ENCODE data around the gene TSPEAR.
"Not testable (repeated sequence)": the region's sequence is repeated elsewhere in the genome, so short reads cannot be mapped to it uniquely, and the experiment has no call there.

TSPEAR gene

DNA sequence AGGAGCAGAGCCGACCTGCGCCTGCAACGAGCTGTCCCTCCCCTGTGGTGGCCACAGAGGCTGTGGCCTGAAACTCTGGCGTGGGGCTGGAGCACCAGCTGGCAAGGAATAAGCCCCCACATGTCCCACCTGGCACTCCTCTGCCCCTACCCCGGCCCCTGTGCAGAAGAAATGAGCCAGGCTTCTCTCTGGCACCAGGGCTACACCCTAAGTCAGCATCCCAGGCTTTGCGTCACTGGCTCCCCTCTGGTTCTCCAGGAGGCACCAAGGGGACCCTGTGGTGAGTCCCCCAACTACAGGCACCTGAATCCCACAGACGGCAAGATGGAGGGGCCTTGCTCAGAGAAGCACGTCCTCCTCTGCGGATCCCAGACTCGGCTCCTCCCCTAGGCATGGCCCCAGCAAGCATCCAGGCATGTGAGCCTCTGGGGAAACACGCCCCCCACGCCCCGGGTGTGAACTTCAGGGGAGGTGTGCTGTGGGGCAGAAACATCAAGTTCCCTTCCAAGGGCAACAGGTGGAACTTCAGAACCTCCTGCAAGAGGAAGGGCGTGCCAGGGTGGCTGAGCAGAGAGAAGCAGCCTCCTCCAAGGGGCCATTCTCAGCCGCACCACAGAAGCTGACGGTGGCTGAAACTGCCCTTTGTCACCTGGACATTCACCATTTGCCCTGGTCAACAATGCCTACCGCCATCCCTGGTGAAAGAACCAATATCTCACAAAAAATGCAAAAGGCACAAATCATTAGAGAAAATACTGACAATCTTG lies 108.1 kb downstream of the TSPEAR start:
- DNase-seq (ENCODE audit: low spot score), result no peak

- DNase-seq (ENCODE audit: low spot score), result no peak
Measured at GRCh38 chr21:44602463-44602850, 108.9 kb downstream of the TSPEAR start.

DNA sequence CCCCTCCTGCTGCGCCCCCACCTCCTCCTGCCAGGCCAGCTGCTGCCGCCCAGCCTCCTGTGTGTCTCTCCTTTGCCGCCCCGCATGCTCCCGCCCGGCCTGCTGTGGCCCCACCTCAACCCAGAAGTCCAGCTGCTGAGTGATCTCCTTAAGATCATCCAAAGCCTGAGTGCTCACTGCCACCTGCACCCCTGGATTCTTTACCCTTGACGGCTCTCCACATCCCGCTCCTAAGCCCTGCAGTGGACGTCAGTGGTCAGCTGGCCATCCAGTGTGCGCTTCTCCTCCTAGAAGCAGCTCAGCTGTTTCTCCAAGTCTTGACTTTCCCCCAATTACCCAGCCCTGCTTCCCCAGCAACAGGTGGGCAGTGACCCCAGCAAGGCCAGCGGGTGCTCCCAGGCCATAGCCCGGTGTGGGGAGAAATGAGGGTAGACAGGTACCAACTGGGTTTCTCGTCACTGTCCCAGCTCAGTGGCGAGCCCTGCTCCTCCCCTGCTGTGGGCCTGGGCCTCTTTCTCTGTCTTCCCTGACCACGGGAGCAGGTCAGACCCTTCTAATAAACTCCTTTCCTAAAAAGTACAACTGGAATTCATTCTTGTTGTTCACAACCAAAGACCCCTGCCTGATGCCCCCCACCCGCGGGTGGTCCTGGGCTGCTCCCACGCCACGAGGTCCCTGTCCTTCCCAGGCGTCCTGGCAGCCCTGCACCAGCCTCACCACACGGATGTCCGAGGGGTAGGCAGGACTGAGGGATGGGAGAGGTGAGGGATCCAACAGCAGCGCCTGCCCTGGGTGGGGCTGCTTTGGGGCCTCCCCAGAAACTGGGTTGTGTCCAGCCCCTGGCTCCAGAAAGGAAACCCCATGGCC lies 109.5 kb downstream of the TSPEAR start:
- DNase-seq (ENCODE audit: low spot score), result no peak

DNA sequence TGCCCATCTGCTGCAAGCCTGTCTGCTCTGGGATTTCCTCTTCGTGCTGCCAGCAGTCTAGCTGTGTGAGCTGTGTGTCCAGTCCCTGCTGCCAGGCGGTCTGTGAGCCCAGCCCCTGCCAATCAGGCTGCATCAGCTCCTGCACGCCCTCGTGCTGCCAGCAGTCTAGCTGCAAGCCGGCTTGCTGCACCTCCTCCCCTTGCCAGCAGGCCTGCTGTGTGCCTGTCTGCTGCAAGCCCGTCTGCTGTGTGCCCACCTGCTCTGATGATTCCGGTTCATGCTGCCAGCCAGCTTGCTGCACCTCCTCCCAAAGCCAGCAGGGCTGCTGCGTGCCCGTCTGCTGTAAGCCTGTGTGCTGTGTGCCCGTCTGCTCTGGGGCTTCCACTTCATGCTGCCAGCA lies 110.3 kb downstream of the TSPEAR start:
- not testable (repeated sequence) for DNase-seq (ENCODE audit: low spot score)

GRCh38 chr21:44600118-44600978 lies 111.0 kb downstream of the TSPEAR start, which contains the start of gene KRTAP10-7:
Gene KRTAP10-7 (plus strand): TSS chr21:44600597. CDS start chr21:44600622, 25 bp downstream.
- DNase-seq (ENCODE audit: low spot score), result not testable (repeated sequence)

DNA sequence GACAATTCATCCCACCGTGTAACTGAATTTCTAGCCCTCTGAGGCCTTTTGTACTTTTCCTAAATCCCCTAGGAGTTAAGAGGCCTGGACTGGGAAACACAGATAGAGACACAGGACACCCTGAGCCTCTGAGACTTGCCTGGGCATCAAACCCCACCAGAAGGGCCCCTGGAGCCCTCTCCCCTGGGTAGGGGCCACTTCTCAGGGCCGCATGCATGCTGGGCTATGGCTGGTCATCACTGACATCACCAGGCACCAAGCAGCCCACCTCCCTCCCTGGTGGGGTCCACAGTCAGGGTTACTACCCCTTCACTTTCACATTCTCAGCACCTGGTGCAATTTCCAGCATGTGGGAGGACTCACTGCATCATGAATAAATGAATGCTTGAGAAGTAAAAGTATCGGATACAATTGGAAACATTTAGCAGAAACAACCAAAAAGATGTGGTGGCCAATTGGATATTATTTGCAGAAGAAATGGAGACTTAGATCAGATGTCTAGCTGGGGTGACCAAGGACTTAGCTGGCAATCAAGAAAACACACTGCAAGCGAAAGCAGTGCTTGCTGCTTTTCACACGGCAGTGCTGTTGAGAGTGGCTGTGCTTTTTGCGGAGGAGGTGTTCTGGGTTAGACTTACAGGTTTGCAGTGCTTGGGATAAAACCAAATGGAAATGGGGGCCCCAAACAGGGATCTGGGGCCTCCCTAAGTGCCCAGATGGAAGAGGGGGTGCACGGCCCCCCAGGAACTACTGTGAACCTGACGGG lies 111.9 kb downstream of the TSPEAR start:
- no peak for DNase-seq (ENCODE audit: low spot score)

GRCh38 chr21:44598061-44598460 lies 113.3 kb downstream of the TSPEAR start:
- no peak for DNase-seq (ENCODE audit: low spot score)

DNA sequence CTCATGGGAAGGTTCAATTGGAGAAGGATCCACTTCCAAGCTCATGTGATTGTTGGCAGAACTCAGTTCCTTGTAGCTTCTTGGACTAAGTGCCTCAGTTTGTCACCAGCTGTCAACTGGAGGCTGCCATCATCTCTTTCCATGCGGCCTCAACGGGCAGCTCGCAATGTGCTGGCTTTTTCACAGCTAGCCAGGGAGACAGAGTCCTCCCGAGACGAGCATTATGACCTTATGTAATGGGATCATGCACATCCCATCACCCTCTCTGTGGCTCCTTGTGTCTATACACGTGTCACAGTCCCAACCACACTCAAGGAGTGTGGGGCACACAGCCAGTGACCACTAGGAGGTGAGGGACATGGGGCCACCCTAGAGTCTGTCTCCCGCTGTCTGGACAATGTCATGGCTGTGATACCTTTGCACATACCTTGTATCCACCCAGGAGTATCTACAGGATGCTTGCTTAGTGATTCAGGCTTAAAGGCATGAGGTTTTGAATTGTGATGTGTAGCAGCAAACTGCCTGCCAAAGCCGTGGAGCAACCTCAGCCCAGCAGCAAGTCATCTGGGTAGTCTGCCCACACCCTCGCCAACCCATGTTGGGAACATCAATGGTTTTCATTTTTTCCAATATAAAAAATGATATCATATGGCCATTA lies 115.2 kb downstream of the TSPEAR start:
- DNase-seq (ENCODE audit: low spot score), result no peak

- no peak for DNase-seq (ENCODE audit: low spot score)
Measured at GRCh38 chr21:44595524-44595923, 115.8 kb downstream of the TSPEAR start.

DNA sequence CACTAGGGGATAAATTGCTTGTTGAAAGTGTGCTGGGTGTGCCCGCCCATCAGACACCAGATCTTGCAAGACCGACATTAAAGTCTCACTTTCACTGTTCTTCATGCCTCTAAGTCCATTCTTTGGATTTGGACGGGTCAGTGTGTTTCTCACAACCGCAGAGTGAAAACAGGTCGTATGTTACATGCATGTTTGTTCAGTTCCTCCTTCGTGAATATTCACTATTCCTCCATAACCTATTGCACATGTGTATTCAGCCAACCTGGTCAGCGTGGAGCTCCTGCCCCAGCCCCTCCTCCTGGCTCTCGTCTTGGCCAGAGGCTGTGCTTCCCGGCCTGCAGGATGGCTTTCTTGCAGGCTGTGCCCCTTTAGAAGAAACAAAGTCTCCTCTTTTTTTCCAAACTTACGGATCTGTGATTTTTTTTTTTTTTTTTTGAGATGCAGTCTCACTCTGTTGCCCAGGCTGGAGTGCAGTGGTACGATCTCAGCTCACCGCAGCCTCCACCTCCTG lies 116.9 kb downstream of the TSPEAR start:
- DNase-seq (ENCODE audit: low spot score), result no peak

- no peak for DNase-seq (ENCODE audit: low spot score)
Measured at GRCh38 chr21:44593598-44594405, 117.6 kb downstream of the TSPEAR start.

DNA sequence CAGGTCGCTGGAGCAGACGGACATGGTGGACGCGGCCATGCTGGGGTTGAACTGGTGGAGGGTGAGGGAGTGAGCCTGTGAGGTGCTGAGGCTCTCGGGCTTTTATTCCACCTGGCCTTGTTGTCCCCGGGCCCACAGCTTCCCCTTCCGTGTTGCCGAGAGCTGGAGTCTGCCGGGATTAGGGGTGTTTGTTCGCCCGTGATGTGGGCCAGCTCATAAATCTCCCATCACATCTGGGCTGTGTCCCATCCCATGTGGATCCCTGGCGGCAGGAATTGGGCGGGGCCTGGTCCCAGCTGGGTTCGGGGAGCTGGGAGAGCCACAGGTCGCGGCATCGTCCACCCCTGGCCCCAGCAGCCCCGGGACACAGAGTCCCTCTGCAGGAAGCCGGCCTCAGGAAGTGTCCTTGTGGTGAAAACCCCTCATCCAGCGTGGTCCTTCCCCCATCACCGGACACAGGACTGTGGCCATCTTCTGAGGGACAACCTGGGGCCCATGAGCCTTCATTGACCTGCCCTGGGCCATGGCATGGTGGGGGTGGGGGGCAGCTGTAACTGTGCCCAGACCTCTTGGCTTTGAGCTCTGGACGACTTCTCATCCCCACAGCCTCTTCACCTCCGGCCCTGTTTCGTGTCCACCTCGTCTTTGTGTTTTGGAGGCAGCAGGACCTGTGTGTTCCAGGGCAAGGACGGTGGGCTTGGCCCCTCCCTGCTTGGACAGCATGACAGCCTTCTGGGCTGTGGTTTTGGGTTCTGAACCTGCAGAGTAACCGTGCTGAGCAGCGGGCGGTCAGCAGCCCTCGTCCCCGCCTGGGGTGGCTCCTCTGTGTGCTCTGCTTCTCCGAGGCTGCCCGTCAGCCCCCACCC lies 118.7 kb downstream of the TSPEAR start, which contains the start of gene KRTAP10-6:
KRTAP10-6 (minus strand) TSS at position 60 of the 866 bp plus-strand sequence; CDS start at position 39, 21 bp downstream.
- DNase-seq (ENCODE audit: low spot score), result no peak

DNA sequence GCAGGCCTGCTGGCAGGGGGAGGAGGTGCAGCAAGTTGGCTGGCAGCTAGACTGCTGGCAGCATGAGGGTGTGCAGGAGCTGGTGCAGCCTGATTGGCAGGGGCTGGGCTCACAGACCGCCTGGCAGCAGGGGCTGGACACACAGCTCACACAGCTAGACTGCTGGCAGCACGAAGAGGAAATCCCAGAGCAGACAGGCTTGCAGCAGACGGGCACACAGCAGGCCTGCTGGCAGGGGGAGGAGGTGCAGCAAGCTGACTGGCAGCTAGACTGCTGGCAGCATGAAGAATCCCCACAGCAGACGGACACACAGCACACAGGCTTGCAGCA lies 119.6 kb downstream of the TSPEAR start:
- DNase-seq (ENCODE audit: low spot score), result not testable (repeated sequence)

DNA sequence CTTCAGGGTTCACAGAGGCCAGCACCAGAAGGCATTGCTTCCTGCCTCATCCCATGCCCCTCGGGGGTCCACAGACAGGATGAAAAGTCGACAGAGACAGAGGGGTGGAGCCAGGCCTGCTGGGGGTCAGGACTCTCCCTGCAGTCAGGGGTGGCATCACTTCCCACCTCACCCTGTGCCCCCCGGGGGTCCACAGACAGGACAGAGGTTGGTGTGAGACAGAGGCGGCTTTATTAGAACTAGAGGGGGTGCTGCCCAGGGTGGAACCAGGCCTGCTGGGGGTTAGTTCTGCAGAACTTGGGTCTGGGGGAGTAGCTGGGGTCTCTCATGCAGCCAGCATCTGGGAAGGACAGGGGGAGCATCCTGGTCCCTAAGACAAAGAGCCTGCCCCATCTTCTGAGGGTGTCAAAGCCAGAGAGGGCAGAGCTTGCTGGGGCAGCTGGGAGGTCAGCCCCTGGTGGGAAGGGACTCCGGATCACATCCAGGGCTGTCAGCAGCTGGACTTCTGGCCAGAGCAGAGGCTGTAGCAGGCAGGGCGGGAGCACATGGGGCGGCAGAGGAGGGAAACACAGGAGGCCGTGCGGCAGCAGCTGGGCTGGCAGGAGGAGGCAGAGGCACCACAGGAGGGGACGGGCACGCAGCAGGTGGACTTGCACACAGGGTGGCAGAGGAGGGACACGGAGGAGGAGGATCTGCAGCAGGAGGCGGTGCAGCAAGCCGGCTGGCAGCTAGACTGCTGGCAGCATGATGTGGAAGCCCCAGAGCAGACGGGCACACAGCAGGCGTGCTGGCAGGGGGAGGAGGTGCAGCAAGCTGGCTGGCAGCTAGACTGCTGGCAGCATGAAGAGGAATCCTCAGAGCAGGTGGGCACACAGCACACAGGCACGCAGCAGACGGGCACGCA lies 120.2 kb downstream of the TSPEAR start:
- not testable (repeated sequence) for DNase-seq (ENCODE audit: low spot score)

DNA sequence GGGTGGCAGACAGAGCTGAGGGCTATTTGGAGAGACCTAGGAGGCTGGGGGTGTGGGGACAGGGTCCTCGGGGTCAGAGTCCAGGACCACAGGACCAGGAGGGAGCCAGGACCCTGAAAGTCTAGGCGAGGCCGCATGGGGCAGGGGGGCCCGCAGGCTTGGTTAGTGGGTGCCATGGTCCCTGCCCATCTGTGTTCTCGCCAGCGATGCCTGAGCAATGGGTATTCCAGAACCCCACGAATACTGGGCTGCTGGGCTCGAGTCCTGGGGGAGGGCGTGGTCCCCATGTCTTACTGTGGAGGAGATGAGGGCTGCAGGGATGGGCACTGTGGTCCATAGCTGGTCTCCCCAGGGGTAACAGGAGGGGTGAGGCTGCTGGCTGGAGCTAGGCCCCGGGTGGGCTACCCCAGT lies 121.1 kb downstream of the TSPEAR start:
- no peak for DNase-seq (ENCODE audit: low spot score)

- no peak for DNase-seq (ENCODE audit: low spot score)
Measured at GRCh38 chr21:44589586-44590305, 121.6 kb downstream of the TSPEAR start.

DNA sequence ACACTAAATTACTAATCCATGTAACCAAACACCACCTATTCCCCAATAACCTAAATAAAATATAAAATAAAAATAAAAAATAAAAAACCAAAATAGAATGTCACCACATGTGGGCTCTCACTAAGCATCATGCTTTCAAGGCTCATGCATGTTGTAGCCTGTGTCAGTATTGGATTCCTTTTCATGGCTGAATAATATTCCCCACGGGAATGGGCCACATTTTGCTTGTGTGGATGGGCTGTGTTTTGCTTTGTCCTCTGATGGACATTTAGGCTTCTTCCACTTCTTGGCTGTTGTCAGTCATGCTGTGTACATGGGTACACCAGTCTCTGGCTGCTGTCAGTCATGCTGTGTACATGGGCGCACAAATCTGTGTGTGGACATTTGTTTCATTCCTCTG lies 122.3 kb downstream of the TSPEAR start:
- DNase-seq (ENCODE audit: low spot score), result no peak

All from CD4-positive, alpha-beta T cell treated with Interleukin-6 at 100 ng/mL for 8 hours (primary cell).